Testis (tissue), 5 donors: ENCODE results near the gene CRELD1. TPM values are rescaled to one million over a fixed set of nuclear protein-coding genes. Genes with fewer than 3 reads are reported as not detected.

Experiments
- DNase-seq: peaks from one replicate; pipeline ENCODE4 v3.0.0-alpha.2; 2019
- H3K27ac ChIP-seq, 2 donors: fragments of 200-600 bp; sonication (generic); one replicate each; pipeline ENCODE4 v1.5.1; 2019
- H3K27me3 ChIP-seq: fragments of 200-600 bp; sonication (generic); one replicate; pipeline ENCODE4 v1.5.1; 2019
- H3K36me3 ChIP-seq: fragments of 200-600 bp; sonication (generic); one replicate; pipeline ENCODE4 v1.5.1; 2017; ENCODE audit warnings: low read depth; ENCODE audit errors: missing control alignments
- H3K4me1 ChIP-seq: fragments of 200-600 bp; sonication (generic); one replicate; pipeline ENCODE4 v1.5.1; 2019
- H3K4me3 ChIP-seq, 2 donors: fragments of 200-600 bp; sonication (generic); one replicate each; pipeline ENCODE4 v1.5.1; 2017 to 2019
- H3K9me3 ChIP-seq: fragments of 200-600 bp; sonication (generic); one replicate; pipeline ENCODE4 v1.5.1; 2017
- CTCF ChIP-seq, 3 experiments: fragments of 450-650 bp in 2 of 3; fragments of 200-600 bp in 1 of 3; sonication (generic) in 1 of 3; IDR thresholded peaks; one replicate each; pipeline ENCODE4 v1.5.1; 2016 to 2019; ENCODE audit warnings: antibody characterized with exemption in 3 of 3, mild to moderate bottlenecking in 2 of 3, moderate library complexity in 1 of 3
- POLR2A ChIP-seq: fragments of 450-650 bp; IDR thresholded peaks from one replicate; pipeline ENCODE4 v1.6.1; 2017; ENCODE audit warnings: antibody characterized with exemption, mild to moderate bottlenecking, moderate library complexity
- WGBS, 2 donors: methylation state at CpG; one replicate each; pipeline ENCODE4 v1.1.5; 2018; 5-methylcytosine and 5-hydroxymethylcytosine counted together
- intact Hi-C: fragments of 100-400 bp; cut with DNase I; formaldehyde crosslinking; loops from one replicate; pipeline ENCODE4 v1.15.1; 2023; ENCODE audit warnings: low total_unique reads
- long read RNA-seq, 2 donors: transcript quantifications; one replicate each; lab custom pipeline, GENCODE V29; 2026
- polyA plus RNA-seq: library from polyadenylated mRNA; stranded (reverse); fragments of 350-450 nt; fragmentation: Illumina TruSeq; extraction: RNeasy Lipid Tissue Mini Kit (QIAGEN cat#74804); gene quantifications from one replicate; pipeline ENCODE4 v1.2.3, GENCODE V29; 2014; ENCODE audit warnings: low read depth, low replicate concordance; ENCODE audit not compliant: insufficient read depth
- total RNA-seq, 2 donors: library from RNA; depleted of rRNA; stranded (reverse); fragments of >200 nt; gene quantifications; one replicate each; pipeline ENCODE4 v1.2.3, GENCODE V29; 2016

CRELD1 gene, protein sequence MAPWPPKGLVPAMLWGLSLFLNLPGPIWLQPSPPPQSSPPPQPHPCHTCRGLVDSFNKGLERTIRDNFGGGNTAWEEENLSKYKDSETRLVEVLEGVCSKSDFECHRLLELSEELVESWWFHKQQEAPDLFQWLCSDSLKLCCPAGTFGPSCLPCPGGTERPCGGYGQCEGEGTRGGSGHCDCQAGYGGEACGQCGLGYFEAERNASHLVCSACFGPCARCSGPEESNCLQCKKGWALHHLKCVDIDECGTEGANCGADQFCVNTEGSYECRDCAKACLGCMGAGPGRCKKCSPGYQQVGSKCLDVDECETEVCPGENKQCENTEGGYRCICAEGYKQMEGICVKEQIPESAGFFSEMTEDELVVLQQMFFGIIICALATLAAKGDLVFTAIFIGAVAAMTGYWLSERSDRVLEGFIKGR
- 10 to 100 TPM; 34.9 to 37.1 TPM for total RNA-seq
- polyA plus RNA-seq = 65.7 TPM
- long read RNA-seq, donor 1, partial matches to known transcripts = 0 of 7 reads
- long read RNA-seq, donor 1, other reads (novel, unspliced or antisense) = 0 of 7 reads
- long read RNA-seq, donor 2, transcript CRELD1-206 (11 exons, 1,778 nt) = major isoform, 5 of 8 reads
- long read RNA-seq, donor 2, partial matches to known transcripts = 0 of 8 reads
- long read RNA-seq, donor 2, other reads (novel, unspliced or antisense) = 0 of 8 reads

DNA sequence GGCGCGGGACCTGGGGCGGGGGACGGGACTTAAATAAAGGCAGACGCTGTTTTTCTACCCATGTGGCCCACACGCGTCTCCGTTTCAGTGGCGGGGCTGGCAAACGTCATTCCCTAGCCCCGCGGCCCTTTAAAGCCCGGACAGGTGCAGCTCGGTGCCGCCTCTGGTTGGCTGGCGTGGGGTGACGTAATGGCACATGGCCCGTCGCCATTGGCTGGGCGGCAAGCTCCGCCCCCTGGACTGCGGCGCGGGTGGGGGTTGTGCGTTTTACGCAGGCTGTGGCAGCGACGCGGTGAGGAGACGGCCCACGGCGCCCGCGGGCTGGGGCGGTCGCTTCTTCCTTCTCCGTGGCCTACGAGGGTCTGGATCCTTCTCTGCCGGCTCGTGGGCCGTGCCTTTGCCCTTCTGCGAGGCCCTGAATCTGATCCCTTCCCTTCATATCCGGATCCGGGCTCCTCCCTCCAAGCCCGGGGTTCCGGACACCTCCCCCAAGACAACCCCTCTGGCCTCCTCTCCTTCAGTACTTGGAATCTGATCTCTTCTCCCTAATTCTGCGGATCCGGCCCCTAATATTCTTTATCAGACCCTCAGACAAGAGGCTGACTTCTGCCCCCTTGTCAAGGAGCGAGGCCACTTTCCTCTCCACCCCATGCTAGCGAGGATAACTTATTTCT lies at the start of gene CRELD1:
Gene CRELD1 (plus strand): TSS at position 274 of the 674 bp plus-strand sequence. CDS start 605 bp downstream, outside the sequence.
- no peak for TF ChIP-seq CTCF (IDR thresholded peaks at IDR 0.05)
- TF ChIP-seq POLR2A = no peak
- WGBS, 2 donors = 0 to 2% methylated on average over 15 to 49 of the region's 50 CpGs
- H3K27me3 ChIP-seq = no peaks in the 10 kb centered on the region
- H3K9me3 ChIP-seq = no peaks in the 10 kb centered on the region
- no peaks in the 10 kb centered on the region for H3K36me3 ChIP-seq
- H3K27ac ChIP-seq = peak within 1 kb of the TSS; percentile 88 to 89
- H3K4me3 ChIP-seq = peak within 1 kb of the TSS; percentile 68 to 86
- intact Hi-C loops = no loop called here
- H3K4me1 ChIP-seq = peaks cover 9% of the 10 kb centered on the region
- DNase-seq = peak; percentile 96

GRCh38 chr3:9884555-9885165 lies 49.0 kb upstream of the CRELD1 start:
- Histone ChIP-seq H3K27me3 (no peaks in the 10 kb centered on the region), H3K9me3 (no peaks in the 10 kb centered on the region), H3K4me3 (no peak overlapping the region), H3K4me1 (peaks cover 9% of the 10 kb centered on the region), H3K36me3 (no peaks in the 10 kb centered on the region), H3K27ac (no peak overlapping the region)
- intact Hi-C loops = no loop called here
- no peak for DNase-seq
- 75 to 83% methylated on average over 11 of the region's 11 CpGs for WGBS, 2 donors
- TF ChIP-seq POLR2A = no peak
- TF ChIP-seq CTCF (IDR thresholded peaks at IDR 0.05) = no peak

DNA sequence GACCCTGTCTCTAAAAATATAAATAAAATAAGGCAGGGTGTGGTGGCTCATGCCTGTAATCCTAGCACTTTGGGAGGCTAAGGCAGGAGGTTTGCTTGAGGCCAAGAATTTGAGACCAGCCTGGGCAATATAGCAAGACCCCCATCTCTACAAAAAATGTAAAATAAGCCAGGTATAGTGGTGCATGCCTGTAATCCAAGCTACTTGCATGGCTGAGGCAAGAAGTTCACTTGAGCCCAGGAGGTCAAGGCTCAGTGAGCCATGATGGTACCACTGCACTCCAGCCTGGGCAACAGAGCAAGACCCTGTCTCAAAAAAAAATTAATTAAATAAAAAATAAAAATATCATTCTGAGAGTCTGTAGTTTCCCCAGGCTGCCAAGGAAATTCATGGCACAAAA lies 47.3 kb upstream of the CRELD1 start:
- DNase-seq = no peak
- TF ChIP-seq POLR2A = no peak
- no peak for TF ChIP-seq CTCF (IDR thresholded peaks at IDR 0.05)
- Histone ChIP-seq H3K4me3 (no peak overlapping the region), H3K27me3 (no peaks in the 10 kb centered on the region), H3K4me1 (peaks cover 13% of the 10 kb centered on the region), H3K36me3 (no peaks in the 10 kb centered on the region), H3K27ac (no peak overlapping the region), H3K9me3 (no peaks in the 10 kb centered on the region)
- intact Hi-C loops = no loop called here

GRCh38 chr3:9887480-9887879 lies 46.2 kb upstream of the CRELD1 start:
- intact Hi-C loops = no loop called here
- Histone ChIP-seq H3K36me3 (no peaks in the 10 kb centered on the region), H3K27ac (no peak overlapping the region), H3K4me3 (no peak overlapping the region), H3K4me1 (peaks cover 16% of the 10 kb centered on the region), H3K9me3 (no peaks in the 10 kb centered on the region), H3K27me3 (no peaks in the 10 kb centered on the region)
- 89 to 92% methylated on average over 5 of the region's 5 CpGs for WGBS, 2 donors
- no peak for DNase-seq
- TF ChIP-seq CTCF (IDR thresholded peaks at IDR 0.05) = no peak
- TF ChIP-seq POLR2A = no peak
